Panc1 (cell line): ENCODE measurements around the gene MVK. TPM values are rescaled to one million over a fixed set of nuclear protein-coding genes. Genes with fewer than 3 reads are reported as not detected.
A peak's percentile ranks its signal among the peaks of the same experiment; 100 is the strongest.

Source experiments
- ATAC-seq: fragments of 200-7000 bp; cut with Tn5 transposase; 2 replicates; pipeline ENCODE4 v1.9.1; 2020; ENCODE audit warnings: mild to moderate bottlenecking, moderate library complexity
- BruUV-seq: library from RNA; stranded (reverse); fragments of 400-500 nt; replicated peaks from 2 replicates; lab custom pipeline; 2021; lab: Mats Ljungman, UMichigan
- CTCF ChIA-PET: fragments of 300-600 bp; sonication (Branson Sonifier 250); formaldehyde crosslinking; loops from one replicate; lab custom pipeline; 2022; ENCODE audit warnings: antibody characterized with exemption; lab: Charles Lee
- POLR2A ChIA-PET: fragments of 300-600 bp; sonication (Branson Sonifier 250); formaldehyde crosslinking; loops from one replicate; lab custom pipeline; 2022; ENCODE audit warnings: antibody characterized with exemption; lab: Charles Lee
- DNase-seq: peaks from one replicate; pipeline ENCODE4 v3.0.0-alpha.2; 2010; ENCODE audit warnings: low read depth, low spot score
- H3K27ac ChIP-seq: 2 replicates; pipeline ENCODE4 v1.5.1; 2011; ENCODE audit warnings: mild to moderate bottlenecking, low read length, inconsistent platforms
- H3K27me3 ChIP-seq: fragments of 200-500 bp; sonication (Bioruptor generic); 2 replicates; pipeline ENCODE4 v1.6.0; 2014; ENCODE audit warnings: low read length, inconsistent platforms; ENCODE audit not compliant: control insufficient read depth, insufficient read depth
- H3K36me3 ChIP-seq: fragments of 200-500 bp; sonication (Bioruptor generic); 2 replicates; pipeline ENCODE4 v1.5.1; 2014; ENCODE audit warnings: inconsistent platforms, mild to moderate bottlenecking, low read length, moderate library complexity; ENCODE audit not compliant: control insufficient read depth, insufficient read depth
- H3K4me1 ChIP-seq: 2 replicates; pipeline ENCODE4 v1.5.1; 2011; ENCODE audit warnings: inconsistent platforms, mild to moderate bottlenecking, low read length, moderate library complexity; ENCODE audit not compliant: control insufficient read depth, insufficient read depth
- H3K4me3 ChIP-seq, 2 experiments: 2 replicates each; pipeline ENCODE4 v1.5.1; 2011 to 2012; ENCODE audit warnings: low read depth in 2 of 2, low read length in 2 of 2, mild to moderate bottlenecking in 2 of 2, inconsistent platforms in 1 of 2, moderate library complexity in 1 of 2
- H3K9me3 ChIP-seq: fragments of 200-500 bp; sonication (Bioruptor generic); 2 replicates; pipeline ENCODE4 v1.5.1; 2014; ENCODE audit warnings: low read depth, mild to moderate bottlenecking, inconsistent platforms, low read length, moderate library complexity; ENCODE audit not compliant: control insufficient read depth, insufficient read depth
- POLR2AphosphoS5 ChIP-seq: IDR thresholded peaks from 2 replicates; pipeline ENCODE4 v1.6.1; 2012; ENCODE audit warnings: mild to moderate bottlenecking, low read depth, low read length, moderate library complexity
- SIN3A ChIP-seq: IDR thresholded peaks from 2 replicates; pipeline ENCODE4 v1.6.1; 2012; ENCODE audit warnings: low read depth, mild to moderate bottlenecking, low read length, moderate library complexity, borderline replicate concordance; ENCODE audit not compliant: insufficient read depth
- TCF7L2 ChIP-seq: IDR thresholded peaks from 2 replicates; pipeline ENCODE4 v1.6.1; 2011; ENCODE audit warnings: mild to moderate bottlenecking, low read depth, low read length, inconsistent platforms
- in situ Hi-C: cut with HindIII; loops from 2 replicates; pipeline ENCODE4 v1.10.0; 2016; ENCODE audit warnings: low sequenced_read_pairs, low pct_unique_long_range_greater_than_20kb
- intact Hi-C: fragments of 100-400 bp; cut with micrococcal nuclease; formaldehyde crosslinking; loops from one replicate; pipeline ENCODE4 v1.10.0; 2022; ENCODE audit not compliant: unreplicated experiment
- total RNA-seq: library from RNA; stranded (reverse); gene quantifications from one replicate; pipeline ENCODE4 v1.2.1, GENCODE V29; 2021; ENCODE audit not compliant: unreplicated experiment
- TF ChIP-seq, protein P1 (sequence below), 2 experiments: IDR thresholded peaks; 2 replicates each; pipeline ENCODE4 v1.6.1; 2011 to 2012; ENCODE audit warnings: low read depth in 2 of 2, control low read depth in 1 of 2, low read length in 1 of 2, mild to moderate bottlenecking in 1 of 2, moderate library complexity in 1 of 2; ENCODE audit not compliant: insufficient read depth in 1 of 2
- TF ChIP-seq, protein P2 (sequence below): fragments of 450-650 bp; IDR thresholded peaks from 2 replicates; pipeline ENCODE4 v1.5.1; 2017; ENCODE audit warnings: mild to moderate bottlenecking

Gene MVK
- total RNA-seq, 1 experiment from 2014 or later = 41.6 TPM

DNA sequence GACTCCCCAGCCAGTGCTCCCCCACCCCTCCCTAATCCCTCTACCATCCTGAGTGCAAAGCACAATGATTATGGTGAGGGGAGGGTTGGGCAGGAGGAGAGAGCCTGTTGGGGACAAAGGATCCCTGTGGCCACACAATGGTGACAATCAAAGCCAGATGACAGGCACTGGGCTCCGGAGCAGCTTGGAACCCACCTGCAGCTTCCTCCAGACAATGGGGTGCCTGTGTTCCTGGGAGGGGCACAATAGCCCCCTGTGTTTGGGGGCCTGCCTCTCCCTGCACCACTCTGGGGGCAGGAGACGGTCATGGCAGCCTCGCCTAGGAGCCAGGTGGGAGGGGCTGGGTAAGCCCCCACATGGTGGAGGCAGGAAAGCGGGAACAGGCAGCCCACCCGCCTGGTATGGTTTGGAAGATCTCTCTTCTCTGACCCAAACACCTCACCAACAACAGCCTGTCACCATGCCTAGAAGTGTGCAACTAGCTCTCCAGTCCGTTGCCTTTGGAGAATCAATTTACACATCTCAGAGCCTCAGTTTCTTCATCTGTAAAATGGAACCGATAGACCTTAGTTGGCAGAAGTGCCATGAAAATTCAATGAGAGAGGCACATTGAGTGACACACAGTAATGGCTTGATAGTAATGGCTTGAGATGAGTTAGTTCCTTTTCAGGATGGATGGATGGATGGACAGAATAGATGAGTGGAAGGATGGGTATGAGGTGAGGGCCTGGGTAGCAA lies 53.0 kb downstream of the MVK start:
- in situ Hi-C loops = no loop called here
- no peaks in the 10 kb centered on the region for H3K9me3 ChIP-seq
- H3K27ac ChIP-seq = no peak overlapping the region
- DNase-seq = no peak
- peaks cover 10% of the 10 kb centered on the region for H3K27me3 ChIP-seq
- no peaks in the 10 kb centered on the region for H3K36me3 ChIP-seq
- no peaks in the 10 kb centered on the region for H3K4me1 ChIP-seq
- POLR2A ChIA-PET = no interaction called here
- no TSS peak for BruUV-seq
- H3K4me3 ChIP-seq = no peak overlapping the region
- ATAC-seq = no peak
- intact Hi-C loops = loop anchor here (10.0 kb wide), 1 partner anchor 88 kb away; the partner anchor contains the start of gene FAM222A
- CTCF ChIA-PET = no interaction called here
- TF ChIP-seq TCF7L2 (no peak), POLR2AphosphoS5 (no peak), SIN3A (no peak)
- TF ChIP-seq, protein P1, sequence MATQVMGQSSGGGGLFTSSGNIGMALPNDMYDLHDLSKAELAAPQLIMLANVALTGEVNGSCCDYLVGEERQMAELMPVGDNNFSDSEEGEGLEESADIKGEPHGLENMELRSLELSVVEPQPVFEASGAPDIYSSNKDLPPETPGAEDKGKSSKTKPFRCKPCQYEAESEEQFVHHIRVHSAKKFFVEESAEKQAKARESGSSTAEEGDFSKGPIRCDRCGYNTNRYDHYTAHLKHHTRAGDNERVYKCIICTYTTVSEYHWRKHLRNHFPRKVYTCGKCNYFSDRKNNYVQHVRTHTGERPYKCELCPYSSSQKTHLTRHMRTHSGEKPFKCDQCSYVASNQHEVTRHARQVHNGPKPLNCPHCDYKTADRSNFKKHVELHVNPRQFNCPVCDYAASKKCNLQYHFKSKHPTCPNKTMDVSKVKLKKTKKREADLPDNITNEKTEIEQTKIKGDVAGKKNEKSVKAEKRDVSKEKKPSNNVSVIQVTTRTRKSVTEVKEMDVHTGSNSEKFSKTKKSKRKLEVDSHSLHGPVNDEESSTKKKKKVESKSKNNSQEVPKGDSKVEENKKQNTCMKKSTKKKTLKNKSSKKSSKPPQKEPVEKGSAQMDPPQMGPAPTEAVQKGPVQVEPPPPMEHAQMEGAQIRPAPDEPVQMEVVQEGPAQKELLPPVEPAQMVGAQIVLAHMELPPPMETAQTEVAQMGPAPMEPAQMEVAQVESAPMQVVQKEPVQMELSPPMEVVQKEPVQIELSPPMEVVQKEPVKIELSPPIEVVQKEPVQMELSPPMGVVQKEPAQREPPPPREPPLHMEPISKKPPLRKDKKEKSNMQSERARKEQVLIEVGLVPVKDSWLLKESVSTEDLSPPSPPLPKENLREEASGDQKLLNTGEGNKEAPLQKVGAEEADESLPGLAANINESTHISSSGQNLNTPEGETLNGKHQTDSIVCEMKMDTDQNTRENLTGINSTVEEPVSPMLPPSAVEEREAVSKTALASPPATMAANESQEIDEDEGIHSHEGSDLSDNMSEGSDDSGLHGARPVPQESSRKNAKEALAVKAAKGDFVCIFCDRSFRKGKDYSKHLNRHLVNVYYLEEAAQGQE (IDR thresholded peaks at IDR 0.05; ENCODE audit: insufficient read depth in 1 of 2, low read depth in 2 of 2, low read length in 1 of 2) = no peak
- TF ChIP-seq, protein P2, sequence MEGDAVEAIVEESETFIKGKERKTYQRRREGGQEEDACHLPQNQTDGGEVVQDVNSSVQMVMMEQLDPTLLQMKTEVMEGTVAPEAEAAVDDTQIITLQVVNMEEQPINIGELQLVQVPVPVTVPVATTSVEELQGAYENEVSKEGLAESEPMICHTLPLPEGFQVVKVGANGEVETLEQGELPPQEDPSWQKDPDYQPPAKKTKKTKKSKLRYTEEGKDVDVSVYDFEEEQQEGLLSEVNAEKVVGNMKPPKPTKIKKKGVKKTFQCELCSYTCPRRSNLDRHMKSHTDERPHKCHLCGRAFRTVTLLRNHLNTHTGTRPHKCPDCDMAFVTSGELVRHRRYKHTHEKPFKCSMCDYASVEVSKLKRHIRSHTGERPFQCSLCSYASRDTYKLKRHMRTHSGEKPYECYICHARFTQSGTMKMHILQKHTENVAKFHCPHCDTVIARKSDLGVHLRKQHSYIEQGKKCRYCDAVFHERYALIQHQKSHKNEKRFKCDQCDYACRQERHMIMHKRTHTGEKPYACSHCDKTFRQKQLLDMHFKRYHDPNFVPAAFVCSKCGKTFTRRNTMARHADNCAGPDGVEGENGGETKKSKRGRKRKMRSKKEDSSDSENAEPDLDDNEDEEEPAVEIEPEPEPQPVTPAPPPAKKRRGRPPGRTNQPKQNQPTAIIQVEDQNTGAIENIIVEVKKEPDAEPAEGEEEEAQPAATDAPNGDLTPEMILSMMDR = no peak

DNA sequence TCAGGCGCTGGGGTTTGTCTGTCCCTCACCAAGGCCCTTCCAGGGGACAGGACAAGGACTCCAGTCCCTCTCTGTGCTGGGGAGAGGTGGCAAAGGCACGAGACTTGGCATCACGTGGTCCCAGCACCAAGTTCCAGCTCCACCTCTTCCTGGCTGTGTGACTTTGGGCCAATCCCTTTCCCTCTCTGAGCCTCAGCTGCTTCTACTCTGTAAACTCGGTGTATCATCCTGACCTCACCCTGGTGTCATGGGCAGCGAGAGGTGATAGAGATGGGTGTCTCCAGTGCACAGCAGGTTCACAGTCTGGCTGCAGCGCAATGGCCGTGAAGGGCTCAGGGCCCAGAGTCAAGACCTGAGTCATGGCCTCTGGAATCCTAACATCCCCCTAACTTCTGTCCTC lies 54.0 kb downstream of the MVK start:
- in situ Hi-C loops (no loop called here), intact Hi-C loops (loop anchor here (10.0 kb wide), 1 partner anchor 87 kb away; the partner anchor contains the start of gene FAM222A)
- CTCF ChIA-PET = interaction anchor here (0.6 kb wide), 1 partner anchor 108 kb away, joined by 6 read pairs; no protein-coding TSS in a partner anchor
- Histone ChIP-seq H3K36me3 (no peaks in the 10 kb centered on the region), H3K27ac (no peak overlapping the region), H3K27me3 (peaks cover 8% of the 10 kb centered on the region; the same call in 1 of the 2 replicates), H3K4me1 (no peaks in the 10 kb centered on the region), H3K9me3 (no peaks in the 10 kb centered on the region), H3K4me3 (no peak overlapping the region)
- ATAC-seq (peak; percentile 62), DNase-seq (no peak)
- TF ChIP-seq, protein P2 = no peak
- TF ChIP-seq TCF7L2 (no peak), POLR2AphosphoS5 (no peak), SIN3A (no peak)
- TF ChIP-seq, protein P1 (IDR thresholded peaks at IDR 0.05; ENCODE audit: insufficient read depth in 1 of 2, low read depth in 2 of 2, low read length in 1 of 2) = no peak
- POLR2A ChIA-PET = interaction anchor here (0.6 kb wide), 1 partner anchor 298 kb away, joined by 4 read pairs; no protein-coding TSS in a partner anchor
- BruUV-seq = no TSS peak
